ENCODE data around the gene RAB28. TPM values are rescaled to one million over a fixed set of nuclear protein-coding genes. Genes with fewer than 3 reads are reported as not detected.

Gene RAB28
- 10 to 100 TPM in 3 of 4 donors, 1 to 10 TPM in 1; 7.2 to 14.9 (median 13.1) TPM for total RNA-seq

DNA sequence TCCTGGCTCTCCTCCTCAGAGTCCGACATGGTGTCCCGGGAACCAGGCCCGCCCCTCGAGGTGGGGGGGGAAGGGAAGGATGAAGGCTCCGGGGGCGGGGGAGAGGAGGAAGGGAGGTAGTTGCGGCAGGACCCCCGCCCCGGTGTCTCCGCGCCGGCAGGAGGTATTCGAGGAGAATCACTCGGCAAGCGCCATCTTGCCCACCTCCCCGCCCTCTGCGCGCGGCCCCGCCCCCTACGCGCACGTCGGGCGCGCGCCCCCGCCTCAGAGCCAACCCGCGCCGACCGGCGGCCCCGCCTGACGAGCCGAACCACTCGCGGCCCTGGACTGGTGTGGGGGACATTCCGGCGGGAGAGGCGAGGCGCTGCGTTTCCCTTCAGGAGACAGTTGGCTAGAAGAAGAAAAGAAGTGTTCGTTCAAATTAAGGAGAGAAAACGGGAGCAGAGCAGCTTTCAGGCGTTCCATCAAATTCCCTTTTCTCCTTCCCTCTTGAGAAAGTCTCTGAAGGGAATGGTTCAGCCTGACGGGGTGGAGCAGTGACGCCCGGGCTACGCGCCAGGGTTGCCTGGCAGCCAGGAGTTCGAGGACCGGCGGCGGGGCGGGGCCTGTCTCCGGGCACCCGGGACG lies at the start of gene RAB28:
Gene RAB28, minus strand, starts transcription at position 219 of the 627 bp plus-strand sequence.
- peak; percentile 92 to 99 for DNase-seq (ENCODE audit: low spot score in 2 of 2)
- intact Hi-C loops (cut with DNase I; ENCODE audit: low total_unique reads) = no loop called here
- TF ChIP-seq POLR2A (IDR thresholded peaks at IDR 0.05) = no peak
- TF ChIP-seq, protein P1, sequence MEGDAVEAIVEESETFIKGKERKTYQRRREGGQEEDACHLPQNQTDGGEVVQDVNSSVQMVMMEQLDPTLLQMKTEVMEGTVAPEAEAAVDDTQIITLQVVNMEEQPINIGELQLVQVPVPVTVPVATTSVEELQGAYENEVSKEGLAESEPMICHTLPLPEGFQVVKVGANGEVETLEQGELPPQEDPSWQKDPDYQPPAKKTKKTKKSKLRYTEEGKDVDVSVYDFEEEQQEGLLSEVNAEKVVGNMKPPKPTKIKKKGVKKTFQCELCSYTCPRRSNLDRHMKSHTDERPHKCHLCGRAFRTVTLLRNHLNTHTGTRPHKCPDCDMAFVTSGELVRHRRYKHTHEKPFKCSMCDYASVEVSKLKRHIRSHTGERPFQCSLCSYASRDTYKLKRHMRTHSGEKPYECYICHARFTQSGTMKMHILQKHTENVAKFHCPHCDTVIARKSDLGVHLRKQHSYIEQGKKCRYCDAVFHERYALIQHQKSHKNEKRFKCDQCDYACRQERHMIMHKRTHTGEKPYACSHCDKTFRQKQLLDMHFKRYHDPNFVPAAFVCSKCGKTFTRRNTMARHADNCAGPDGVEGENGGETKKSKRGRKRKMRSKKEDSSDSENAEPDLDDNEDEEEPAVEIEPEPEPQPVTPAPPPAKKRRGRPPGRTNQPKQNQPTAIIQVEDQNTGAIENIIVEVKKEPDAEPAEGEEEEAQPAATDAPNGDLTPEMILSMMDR (IDR thresholded peaks at IDR 0.05) = no peak
- WGBS, 2 donors = 0 to 1% methylated on average over 36 to 58 of the region's 59 CpGs
- H3K4me3 ChIP-seq (ENCODE audit: low read depth, poor library complexity, severe bottlenecking) = peak within 1 kb of the TSS; percentile 83

DNA sequence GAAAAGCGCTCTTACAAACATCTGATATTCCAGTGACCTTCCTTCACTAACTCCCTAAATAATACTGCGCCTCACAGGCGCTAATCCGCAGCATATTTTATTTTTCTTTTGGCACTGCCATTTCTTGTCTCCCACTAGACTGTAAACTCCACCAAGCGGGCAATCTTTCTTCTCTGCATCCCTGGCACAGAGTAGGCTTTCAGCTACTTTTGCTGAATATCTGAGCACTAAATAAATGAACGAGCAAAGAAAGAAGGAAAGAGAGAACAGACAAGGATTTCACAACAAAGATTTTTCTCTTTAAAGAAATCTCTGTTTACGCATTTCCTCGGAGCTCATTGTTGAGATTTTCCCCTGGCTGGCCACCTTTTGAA lies 47.5 kb upstream of the RAB28 start:
- intact Hi-C loops (cut with DNase I; ENCODE audit: low total_unique reads) = no loop called here
- no peak overlapping the region for H3K4me3 ChIP-seq (ENCODE audit: low read depth, poor library complexity, severe bottlenecking)
- 29 to 35% methylated on average over 8 of the region's 8 CpGs for WGBS, 2 donors
- no peak for DNase-seq (ENCODE audit: low spot score in 2 of 2)
- no peak for TF ChIP-seq POLR2A (IDR thresholded peaks at IDR 0.05)
- TF ChIP-seq, protein P1 (IDR thresholded peaks at IDR 0.05) = no peak

DNA sequence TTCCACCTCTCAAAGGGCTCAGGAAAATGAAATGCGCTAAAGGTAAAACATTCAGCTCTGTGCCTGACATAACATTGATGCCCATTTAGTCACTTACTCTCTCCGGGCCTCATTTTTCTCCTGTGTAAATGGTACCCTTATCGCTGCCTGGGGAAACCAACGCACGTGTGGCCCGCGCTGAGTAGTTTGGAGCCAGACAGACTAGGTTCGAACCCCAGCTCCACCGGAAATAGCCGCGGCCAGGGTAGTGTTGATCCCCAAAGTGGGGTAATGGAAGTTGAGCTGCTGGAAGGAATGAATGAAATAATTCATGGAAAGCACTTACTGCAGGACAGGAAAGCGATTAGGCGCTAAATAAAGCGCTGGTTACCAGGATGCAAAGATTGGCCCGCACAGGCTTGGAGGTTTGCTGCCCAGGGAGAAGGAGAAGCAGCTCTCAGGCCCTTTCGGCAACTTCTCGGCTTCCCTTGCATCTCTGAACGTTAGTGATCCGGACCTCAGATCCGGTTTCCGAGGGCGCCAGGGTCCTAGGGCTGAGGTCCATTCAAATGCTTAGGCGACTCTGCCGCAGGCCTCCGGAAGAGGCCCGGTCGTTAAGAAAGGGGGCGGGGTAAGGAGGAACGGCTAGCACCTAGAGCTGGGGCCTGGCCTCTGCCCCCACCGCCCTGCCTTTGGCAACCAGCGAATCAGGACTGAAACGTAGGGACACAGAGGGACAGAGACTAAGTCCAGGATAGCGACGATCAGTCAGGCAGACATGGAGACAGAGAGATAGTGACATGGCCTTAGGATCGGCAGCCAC lies 46.9 kb upstream of the RAB28 start:
- WGBS, 2 donors = 7 to 8% methylated on average over 35 of the region's 35 CpGs
- TF ChIP-seq POLR2A (IDR thresholded peaks at IDR 0.05) = no peak
- TF ChIP-seq, protein P1 (IDR thresholded peaks at IDR 0.05) = no peak
- intact Hi-C loops (cut with DNase I; ENCODE audit: low total_unique reads) = no loop called here
- H3K4me3 ChIP-seq (ENCODE audit: low read depth, poor library complexity, severe bottlenecking) = no peak overlapping the region
- peak in 1 of 2 donors; percentile 80 for DNase-seq (ENCODE audit: low spot score in 2 of 2)

DNA sequence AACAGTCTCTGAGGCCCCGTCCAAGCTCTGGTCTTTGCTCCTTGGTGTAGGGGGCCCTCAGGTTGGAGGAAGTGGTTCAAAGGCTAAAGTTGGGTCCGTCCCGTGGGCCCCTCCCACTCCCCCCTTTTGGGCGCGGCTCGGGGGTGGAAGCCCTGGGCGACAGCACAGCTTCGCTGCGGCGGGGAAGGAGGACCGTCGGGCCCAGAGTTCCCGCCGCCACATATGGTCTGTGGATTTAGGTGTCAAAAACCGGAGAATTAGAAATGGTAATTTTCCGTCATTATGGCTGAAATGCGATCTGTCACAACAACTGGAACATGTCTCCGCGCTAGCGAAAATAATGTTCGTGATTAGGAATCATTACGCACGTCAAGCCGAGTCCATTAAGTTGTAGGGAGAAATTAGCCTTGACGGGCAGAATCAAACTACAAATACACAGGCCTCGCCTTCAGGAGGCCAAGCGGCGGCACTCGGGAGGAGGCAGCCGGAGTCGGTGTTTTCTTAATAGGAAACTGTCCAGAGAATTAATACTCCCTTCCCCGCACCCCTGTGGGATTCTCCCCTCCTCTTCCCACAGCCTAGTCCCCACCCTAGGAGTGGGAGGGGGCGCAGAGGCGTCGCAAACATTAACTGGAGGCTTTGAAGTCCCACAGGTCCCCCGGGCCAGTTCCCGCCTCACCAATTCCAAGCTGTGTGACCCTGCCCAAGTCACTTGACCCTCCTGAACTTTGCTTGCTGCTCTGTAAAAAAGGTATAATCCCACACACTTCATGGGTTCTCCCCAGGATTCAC lies 45.2 kb upstream of the RAB28 start:
- no peak overlapping the region for H3K4me3 ChIP-seq (ENCODE audit: low read depth, poor library complexity, severe bottlenecking)
- no peak for TF ChIP-seq POLR2A (IDR thresholded peaks at IDR 0.05)
- TF ChIP-seq, protein P1 (IDR thresholded peaks at IDR 0.05) = no peak
- intact Hi-C loops (cut with DNase I; ENCODE audit: low total_unique reads) = no loop called here
- 6 to 12% methylated on average over 35 to 37 of the region's 37 CpGs for WGBS, 2 donors
- peak in 1 of 2 donors; percentile 66 for DNase-seq (ENCODE audit: low spot score in 2 of 2)

DNA sequence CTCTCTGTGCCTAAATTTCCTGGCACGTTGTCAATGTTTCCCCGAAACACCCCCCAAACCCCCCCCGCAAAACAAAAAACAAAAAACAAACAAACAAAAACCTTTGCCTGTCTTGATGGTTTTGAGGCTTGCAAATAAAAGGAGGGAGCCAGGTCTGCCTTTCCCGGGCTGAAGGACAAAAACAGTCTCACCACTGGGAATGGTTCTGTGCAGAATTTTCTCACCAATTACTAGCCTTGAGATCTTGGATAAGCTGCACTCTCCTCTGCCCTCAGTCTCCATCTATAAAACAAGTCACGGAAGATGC lies 44.6 kb upstream of the RAB28 start:
- DNase-seq (ENCODE audit: low spot score in 2 of 2) = no peak
- no peak overlapping the region for H3K4me3 ChIP-seq (ENCODE audit: low read depth, poor library complexity, severe bottlenecking)
- TF ChIP-seq, protein P1 (IDR thresholded peaks at IDR 0.05) = no peak
- no peak for TF ChIP-seq POLR2A (IDR thresholded peaks at IDR 0.05)
- intact Hi-C loops (cut with DNase I; ENCODE audit: low total_unique reads) = no loop called here
- 10% methylated on average over 5 of the region's 5 CpGs for WGBS, 2 donors

Measured in lower leg skin (tissue), 4 donors.